ENCODE data around the gene TBC1D10B.
"Not testable (repeated sequence)": the region's sequence is repeated elsewhere in the genome, so short reads cannot be mapped to it uniquely, and the experiment has no call there.

TBC1D10B gene

DNA sequence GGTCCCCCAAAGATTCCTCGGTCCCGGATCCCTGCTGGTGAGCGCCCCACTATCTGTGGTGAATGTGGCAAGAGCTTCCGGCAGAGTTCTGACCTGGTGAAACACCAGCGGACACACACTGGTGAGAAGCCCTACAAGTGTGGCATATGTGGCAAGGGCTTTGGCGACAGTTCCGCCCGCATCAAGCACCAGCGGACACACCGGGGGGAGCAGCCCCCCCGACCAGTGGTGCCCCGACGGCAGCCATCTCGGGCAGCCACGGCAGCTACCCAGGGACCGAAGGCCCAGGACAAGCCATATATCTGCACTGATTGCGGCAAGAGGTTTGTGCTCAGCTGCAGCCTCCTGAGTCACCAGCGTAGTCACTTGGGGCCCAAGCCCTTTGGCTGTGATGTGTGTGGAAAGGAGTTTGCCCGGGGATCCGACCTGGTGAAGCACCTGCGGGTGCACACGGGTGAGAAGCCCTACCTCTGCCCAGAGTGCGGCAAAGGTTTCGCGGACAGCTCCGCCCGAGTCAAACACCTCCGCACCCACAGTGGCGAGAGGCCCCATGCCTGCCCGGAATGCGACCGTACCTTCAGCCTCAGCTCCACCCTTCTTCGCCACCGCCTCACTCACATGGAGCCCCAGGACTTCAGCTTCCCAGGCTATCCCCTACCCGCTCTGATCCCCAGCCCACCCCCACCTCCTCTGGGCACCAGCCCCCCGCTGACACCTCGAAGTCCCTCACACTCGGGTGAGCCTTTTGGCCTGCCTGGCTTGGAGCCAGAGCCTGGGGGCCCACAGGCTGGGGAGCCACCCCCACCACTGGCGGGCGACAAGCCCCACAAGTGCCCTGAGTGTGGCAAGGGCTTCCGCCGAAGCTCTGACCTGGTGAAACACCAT lies 27.7 kb upstream of the TBC1D10B start:
- DNase-seq (ENCODE audit: low read depth in 2 of 3, low spot score in 1 of 3) = no peak

DNA sequence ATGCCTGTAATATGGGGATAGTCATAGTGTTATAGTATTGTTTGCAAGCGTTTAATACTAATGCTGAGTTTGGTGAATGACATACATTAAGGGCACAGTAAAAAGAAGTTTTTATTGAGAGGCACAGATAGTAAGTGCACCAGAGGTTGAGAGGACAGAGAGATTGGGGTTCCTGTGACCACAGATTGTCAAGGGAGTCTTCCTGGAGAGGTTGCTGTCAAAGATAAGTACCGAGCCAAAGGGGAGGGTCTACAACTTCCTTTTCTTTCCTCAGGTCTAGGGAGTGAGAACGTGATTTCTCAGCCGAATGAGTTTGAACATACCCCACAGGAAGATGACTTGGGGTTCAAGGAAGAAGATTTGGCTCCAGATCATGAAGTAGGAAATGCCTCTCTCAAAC lies 26.8 kb upstream of the TBC1D10B start:
- DNase-seq (ENCODE audit: low read depth in 2 of 3, low spot score in 1 of 3) = no peak

DNA sequence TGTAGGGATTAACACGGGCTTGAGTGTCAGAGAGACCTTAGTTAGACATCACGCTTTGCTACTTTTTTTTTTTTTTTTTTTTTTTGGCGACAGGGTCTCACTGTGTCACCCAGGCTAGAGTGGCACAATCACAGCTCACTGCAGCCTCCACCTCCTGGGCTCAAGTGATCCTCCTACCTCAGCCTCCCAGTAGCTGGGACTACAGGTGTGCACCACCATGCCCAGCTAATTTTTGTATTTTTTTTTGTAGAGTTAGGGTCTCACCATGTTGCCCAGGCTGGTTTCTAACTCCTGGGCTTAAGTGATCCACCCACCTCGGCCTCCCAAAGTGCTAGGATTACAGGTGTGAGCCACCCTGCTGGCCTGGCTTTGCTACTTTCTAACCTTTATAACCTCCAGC lies 26.3 kb upstream of the TBC1D10B start:
- DNase-seq (ENCODE audit: low read depth in 2 of 3, low spot score in 1 of 3) = not testable (repeated sequence)

DNA sequence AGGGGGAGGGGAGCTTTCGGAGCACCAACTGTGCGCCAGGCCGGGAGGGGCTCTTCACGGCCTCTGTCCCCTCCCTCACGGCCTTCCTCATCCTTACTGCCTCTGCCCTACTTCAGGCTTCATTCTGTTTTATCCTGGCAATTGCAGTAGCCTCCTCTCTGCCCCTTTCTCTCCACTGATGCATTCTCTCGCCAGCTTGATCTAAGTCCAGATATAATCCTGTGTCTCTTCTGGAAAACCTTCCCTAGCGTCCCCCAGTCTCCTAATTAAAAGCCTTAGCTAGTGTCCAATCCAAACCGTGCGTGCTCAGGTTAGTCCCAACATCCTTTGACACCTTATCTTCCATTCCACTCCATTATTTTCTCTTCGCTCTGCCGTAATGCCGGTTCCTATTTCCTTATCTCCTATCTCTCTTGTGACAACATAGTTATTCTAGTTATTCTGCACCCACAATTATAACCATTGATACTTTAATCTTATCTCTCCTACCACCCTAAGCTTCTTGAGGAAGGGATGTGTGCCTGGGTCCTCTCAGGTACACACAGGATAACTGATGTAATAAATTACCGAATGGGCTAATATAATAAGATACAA lies 25.8 kb upstream of the TBC1D10B start:
- DNase-seq (ENCODE audit: low read depth in 2 of 3, low spot score in 1 of 3) = no peak

DNA sequence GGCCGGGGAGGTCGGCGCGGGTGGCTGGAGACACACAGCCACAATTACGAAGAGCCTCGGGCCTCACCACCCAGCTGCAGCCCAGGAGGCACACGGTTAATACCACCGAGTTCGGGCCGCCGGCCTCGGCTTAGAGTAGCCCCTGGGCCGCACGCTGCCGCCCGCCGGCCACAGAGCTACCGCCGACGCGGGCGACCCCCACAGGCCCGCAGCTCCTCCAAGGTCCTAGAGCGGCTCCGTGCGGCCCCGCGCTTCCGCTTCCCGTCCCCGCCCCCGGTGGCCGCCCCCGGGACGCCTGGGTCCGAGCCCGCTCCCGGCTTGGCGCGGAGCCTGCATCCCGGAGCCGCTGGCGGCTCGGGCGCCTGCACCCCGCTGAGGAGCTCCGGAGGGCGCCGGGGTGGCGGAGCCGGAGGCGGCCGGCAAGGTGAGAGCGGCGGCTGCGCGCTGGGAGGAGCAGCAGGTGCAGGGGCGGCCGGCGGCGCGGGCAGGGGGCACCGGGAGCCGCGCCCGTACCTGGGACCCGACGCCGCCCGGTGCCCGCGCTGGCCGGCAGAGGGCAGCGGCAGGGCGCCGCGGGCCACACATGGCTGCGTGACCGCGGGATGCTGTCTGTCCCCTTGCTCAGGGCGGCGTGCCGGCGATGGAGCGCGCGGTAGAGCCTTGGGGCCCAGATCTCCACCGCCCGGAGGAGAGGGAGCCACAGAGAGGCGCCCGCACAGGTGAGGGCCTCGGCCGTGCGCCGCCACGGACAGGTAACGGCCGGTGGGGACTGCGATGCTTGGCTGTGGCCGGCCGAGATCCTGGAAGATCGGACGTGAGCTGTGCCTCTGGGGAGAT lies 25.1 kb upstream of the TBC1D10B start, which contains the start of gene ZNF48:
Gene ZNF48 (plus strand): TSS at position 266 of the 837 bp plus-strand sequence. CDS start 375 bp downstream, at position 641.
- DNase-seq (ENCODE audit: low read depth in 2 of 3, low spot score in 1 of 3) = peak in 1 of 3 donors; percentile 46

DNA sequence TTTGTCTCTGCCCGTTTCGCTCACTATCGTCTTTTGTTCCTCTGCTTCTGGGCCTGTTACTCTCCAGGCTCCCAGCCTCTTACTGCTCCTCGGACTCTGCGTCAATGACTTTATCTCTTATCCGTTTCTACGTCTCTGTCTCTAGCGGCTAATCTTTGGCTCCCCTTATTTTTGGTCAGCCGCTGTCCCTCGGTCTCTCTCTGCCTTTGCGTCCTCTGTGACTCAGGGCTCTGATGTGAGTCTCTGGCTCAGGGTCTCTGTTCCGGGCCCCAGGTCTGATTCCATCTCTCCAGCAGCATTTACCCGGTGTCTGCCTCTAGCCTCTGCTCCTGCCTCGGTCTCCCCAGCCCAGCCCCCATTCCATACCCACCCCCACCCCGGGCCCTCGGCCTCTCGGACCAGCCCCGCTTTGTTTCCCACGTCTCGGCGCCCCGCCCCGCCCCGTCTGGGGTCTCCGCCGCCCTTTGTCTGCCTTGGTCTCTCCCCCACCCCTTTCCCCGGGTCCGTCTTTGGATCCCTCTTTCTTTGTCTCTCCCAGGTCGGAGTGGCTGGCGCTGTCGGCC lies 24.4 kb upstream of the TBC1D10B start:
- no peak for DNase-seq (ENCODE audit: low read depth in 2 of 3, low spot score in 1 of 3)

DNA sequence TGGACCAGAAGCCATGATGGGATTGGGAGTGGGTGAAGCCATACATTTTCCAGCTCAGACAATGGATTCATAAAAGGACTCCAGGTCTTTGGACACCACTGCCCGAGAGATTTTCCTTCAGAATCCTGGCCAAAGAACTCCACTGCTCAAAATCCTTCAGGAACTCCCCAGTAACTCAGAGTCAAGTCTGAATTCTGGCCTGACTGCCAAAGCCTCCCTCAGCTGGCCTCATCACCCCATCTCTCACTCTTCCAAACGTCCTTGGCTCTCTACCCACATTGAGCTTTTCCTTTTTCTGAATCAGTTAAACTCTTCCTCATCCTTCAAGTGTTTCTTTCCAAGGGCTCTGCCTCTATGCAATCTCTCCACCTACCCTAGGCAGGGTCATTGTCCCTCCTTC lies 13.2 kb upstream of the TBC1D10B start:
- DNase-seq (ENCODE audit: low read depth in 2 of 3, low spot score in 1 of 3) = no peak

DNA sequence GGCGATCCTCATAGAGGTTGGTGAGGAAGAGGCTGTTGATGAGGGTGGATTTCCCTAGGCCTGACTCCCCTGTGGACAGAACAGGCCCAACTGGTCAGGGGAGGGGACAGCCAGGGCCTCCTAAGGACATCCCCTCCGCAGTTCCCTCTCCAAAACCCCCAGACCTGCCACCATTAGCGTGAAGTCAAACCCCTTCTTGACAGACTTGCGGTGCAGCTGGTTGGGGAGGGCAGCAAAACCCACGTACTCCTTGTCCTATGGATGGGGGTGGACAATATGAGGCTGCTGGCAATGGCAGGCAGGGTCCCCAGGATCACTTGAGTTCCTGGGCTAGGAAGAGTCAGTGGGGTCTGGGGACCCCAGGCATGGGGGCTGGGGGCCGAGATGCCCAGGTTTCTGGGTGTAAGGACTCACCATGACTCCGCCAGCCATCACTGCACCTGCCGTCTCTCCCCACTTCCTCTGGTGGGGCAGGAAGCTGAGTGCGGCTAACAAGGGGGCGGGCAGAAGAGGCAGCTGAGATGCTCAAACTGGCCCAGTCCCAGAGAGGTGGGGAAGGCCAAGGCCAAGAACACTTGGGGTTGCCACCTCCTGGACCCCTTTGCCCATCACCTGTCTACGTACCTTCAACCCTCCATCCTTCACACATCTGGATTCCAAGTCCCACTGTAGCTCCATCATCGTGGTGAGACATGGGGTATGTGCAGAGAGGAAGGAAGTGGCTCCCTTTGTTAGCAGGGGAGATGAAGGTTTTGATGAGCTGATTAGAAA lies 12.0 kb upstream of the TBC1D10B start, which contains the start of gene SEPTIN1:
Gene SEPTIN1 (minus strand): TSS at position 451 of the 771 bp plus-strand sequence. CDS start 19 bp downstream, at position 432.
- DNase-seq (ENCODE audit: low read depth in 2 of 3, low spot score in 1 of 3) = peak in 2 of 3 donors; percentile 51 to 71

DNA sequence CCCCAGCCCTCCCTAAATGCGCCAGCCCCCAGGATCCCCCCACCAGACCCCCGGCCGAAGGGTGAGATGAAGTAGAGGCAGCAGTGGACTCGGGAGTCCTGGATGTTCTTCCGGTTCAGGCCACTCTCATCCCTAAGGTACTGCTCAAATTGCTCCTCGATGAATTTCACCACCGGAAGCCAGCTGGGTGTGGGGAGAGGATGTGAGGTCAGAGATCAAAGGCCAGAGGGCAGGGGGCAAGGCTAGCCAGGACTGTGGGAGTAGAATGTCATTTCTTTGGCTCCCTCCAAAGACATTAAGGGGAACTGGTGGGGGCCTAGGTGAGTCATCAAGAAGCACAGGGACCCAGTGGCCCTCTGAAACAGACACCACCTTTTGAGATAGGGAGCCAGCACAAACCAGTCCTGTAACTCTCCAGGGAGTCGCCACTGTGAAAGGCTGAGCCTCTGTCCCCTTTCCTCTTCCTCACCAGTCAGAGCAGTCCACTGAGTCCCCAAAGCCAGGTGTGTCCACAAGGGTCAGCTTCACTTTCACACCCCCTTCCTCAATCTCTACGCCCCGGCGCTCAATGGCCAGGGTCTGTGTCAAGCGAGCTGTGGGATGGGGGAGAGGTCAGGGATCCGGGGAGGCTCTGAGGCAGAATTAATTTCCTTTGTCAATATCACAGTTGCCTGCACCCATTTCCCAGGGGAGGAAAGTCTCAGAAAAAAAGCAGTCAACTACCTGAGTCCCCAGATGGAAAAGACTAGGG lies 11.2 kb upstream of the TBC1D10B start:
- DNase-seq (ENCODE audit: low read depth in 2 of 3, low spot score in 1 of 3) = no peak

DNA sequence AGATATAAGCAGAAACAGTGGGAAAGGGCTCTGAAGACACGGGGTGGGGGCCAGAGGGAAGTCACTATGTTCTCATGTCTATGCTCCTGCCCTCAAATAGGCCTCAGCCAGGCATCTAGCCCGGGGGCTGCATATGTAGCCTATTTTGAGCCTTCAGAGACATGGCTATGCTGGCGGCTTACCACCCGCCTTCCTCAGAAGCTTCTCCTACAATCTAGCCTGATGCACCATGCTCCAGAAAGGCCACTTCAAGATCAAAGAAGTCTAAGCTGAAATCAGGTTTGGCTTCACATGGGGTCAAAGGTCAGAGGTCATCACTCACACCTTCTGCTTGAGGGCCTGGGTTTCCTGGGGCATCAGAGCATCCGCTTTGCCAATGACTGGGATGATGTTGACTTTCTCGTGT lies 10.5 kb upstream of the TBC1D10B start:
- DNase-seq (ENCODE audit: low read depth in 2 of 3, low spot score in 1 of 3) = no peak

DNA sequence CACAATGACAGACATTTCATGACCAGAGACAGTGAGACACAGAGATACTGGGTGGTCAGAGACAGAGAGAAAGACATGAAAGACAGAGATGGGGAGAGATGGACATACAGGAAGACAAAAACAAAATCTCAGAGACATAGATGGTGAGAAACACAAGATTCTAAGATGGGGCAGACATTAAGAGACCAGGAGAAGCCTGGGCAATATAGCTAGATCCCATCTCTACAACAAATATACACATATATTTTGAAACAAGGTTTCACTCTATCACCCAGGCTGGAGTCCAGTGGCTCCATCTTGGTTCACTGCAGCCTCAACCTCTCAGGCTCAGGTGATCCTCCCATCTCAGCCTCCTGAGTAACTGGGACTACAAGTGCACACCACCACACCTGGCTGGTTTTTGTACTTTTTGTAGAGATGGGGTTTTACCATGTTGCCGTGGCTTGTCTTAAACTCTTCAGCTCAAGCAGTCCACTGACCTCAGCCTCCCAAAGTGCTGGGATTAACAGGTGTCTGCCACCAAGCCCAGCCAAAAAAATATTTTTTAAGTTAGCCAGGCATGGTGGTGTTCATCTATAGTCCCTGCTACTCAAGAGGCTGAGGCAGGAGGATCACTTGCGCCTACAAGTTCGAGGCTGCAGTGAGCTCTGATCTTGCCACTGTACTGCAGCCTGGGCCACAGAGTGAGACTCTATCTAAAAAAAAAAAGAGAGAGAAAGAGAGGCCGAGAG lies 9.9 kb upstream of the TBC1D10B start:
- no peak for DNase-seq (ENCODE audit: low read depth in 2 of 3, low spot score in 1 of 3)

DNA sequence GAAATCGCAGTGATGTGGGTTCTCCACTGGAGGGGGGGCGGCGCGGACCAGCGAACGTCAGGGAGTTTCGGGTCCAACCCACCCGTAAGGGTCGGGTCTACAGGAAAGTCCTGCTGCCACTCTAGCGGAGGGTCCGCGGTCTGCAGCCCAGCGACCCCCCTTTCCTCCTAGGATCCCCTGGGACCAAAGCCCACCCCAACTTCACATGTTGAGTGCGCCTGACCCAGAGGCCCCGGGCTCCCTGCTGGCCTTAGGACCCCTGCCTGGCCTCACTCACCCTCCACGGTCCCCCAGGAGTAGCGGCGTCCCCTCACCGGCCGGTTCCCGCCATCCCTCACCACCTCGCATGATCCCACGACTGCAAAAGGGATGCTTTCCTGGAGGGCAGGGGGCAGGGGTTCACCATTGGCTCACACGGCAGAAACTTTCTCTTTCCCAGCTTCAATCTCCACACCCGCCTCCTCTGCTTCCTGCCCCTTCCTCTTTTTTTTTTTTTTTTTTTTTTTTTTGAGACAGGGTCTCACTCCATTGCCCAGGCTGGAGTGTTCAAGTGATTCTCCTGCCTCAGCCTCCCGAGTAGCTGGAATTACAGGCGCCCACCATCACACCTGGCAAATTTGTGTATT lies 9.0 kb upstream of the TBC1D10B start:
- no peak for DNase-seq (ENCODE audit: low read depth in 2 of 3, low spot score in 1 of 3)

DNA sequence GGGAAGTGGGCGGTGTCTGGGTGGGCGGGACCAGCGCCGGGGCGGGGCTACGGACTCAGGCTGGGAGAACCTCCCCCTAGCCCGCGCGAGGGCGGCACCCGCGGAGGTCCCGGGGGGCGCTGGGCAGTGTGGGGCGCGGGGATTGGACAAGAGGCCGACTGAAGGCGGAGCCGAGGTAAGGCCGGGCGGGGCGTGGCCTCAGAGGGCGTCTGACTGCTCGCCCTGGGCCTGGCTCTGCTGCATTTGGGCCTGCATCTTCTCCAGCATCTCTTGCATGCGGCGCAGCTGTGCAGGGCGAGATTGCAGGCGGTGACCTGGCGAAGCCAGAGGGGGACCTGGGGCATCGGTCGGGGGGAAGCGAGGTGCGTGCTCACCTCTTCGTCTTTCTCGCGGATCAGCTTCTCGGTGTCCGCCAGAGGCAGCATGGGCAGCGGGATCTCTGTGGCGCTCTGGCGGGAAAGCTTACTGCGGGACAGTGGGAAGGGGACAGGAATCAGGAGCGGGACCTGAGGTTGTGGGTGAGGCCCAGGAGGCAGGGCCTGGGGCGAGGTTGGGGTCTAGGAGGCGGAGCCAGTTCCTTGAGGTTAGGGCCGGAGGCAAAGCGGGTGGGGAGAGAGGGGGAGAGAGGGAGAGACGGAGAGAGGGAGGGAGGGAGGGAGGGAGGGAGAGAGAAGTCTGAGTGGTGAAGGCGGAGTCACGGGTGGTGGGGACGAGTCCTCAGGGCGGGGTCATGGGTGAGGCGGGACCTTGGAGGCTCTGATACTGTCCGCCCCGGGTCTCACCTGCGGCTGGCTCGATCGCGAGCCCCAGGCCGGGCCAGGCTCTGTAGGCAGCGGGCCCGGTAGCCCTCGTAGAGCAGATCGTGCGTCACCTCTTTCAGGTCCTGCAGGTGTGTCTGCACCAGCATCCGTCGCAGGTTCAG lies 8.2 kb upstream of the TBC1D10B start:
- peak; percentile 98 to 99 (median 99) for DNase-seq (ENCODE audit: low read depth in 2 of 3, low spot score in 1 of 3)

DNA sequence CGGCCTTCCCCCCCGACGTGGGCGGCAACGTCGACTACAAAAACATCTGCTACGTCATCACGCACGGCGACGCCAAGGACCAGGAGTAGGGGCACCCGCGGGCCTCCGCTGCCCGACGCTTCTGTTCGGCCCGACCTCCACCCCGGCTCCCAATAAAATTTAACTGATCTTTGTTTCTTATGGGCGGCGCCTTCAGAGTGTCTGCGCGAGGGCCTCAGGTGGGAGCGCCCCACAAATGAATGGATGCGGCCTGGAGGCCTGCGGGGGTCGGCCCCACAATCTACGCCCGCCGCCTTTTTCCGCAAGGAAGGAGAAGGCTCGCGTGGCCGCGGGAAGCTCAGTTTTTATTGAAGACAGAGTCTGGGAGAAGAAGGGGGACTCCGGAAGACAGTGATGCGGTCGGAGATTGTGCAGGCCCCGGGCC lies 7.5 kb upstream of the TBC1D10B start:
- peak; percentile 76 to 77 (median 77) for DNase-seq (ENCODE audit: low read depth in 2 of 3, low spot score in 1 of 3)

DNA sequence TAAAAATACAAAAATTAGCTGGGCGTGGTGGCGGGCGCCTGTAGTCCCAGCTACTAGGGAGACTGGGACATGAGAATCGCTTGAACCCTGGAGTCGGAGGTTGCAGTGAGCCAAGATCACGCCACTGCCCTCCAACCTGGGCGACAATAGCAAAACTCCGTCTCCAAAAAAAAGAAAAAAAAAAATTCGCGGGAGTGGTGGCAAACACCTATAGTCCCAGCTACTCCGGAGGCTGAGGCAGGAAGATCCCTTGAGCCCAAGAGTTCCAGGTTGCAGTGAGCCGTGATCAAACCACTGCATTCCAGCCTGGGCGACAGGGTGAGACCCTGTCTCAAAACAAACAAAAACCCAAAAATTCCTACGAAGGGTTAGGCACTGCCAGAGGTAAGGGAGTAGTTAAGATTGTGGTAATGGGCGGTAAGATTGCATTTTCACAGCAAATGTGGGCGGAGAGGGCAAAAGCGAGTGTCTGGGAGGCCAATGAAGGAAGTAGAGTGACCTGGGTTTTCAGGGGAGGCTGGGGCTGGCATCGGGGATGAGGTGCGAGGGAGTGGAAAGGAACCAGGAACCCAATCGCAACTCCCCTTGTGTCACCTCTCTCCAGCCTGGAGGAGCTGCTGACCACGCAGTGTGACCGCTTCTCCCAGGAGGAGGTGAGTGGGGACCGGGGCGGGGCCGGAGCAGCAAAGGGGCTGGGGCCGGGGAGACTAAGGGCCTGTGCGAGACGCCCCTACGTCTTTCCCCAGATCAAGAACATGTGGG lies 6.9 kb upstream of the TBC1D10B start:
- DNase-seq (ENCODE audit: low read depth in 2 of 3, low spot score in 1 of 3) = no peak

DNA sequence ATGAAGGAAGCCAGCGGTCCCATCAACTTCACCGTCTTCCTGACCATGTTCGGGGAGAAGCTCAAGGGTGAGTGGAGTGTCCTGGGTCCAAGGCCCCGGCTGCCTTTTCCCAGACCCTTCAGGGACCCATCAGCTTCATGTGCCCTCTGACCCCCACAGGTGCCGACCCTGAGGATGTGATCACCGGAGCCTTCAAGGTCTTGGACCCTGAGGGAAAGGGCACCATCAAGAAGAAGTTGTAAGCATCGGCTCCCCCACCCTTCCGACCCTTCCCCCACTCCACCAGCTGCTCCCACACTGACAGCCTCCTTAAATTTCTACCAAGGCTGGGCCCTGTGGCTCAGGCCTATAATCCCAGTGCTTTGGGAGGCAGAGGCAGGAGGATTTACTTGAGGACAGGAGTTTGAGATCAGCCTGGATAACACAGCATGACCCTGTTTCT lies 6.2 kb upstream of the TBC1D10B start:
- DNase-seq (ENCODE audit: low read depth in 2 of 3, low spot score in 1 of 3) = no peak

DNA sequence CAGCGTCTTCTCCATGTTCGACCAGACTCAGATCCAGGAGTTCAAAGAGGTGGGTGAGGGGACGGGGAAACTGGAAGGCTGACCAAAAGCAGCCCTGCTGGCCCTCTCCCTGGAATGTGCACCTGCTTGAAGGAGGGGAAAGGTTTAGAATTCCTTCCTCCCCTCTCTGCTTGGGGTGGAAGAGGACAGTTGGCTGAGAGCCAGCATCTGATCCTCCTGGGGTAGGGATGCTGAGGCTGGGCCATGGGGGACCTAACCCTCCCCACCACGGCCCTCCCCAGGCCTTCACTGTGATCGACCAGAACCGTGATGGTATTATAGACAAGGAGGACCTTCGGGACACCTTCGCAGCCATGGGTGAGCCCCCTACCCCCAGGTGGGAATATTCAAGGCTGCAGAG lies 5.6 kb upstream of the TBC1D10B start:
- no peak for DNase-seq (ENCODE audit: low read depth in 2 of 3, low spot score in 1 of 3)
